HG02759 (cell line): ENCODE results near the gene INVS.

Experiments used
- ATAC-seq: cut with Tn5 transposase; IDR thresholded peaks from one replicate; pipeline ENCODE4 v1.9.1; 2021; ENCODE audit warnings: mild to moderate bottlenecking, moderate library complexity; ENCODE audit not compliant: unreplicated experiment

INVS gene

GRCh38 chr9:100267211-100267610 is 168.2 kb downstream of the INVS start:
- ATAC-seq: no peak

GRCh38 chr9:100268271-100268670 is 169.2 kb downstream of the INVS start:
- ATAC-seq: no peak

GRCh38 chr9:100269656-100270055 is 170.6 kb downstream of the INVS start:
- ATAC-seq: no peak

GRCh38 chr9:100277166-100277979 is 178.3 kb downstream of the INVS start:
- no peak for ATAC-seq

- no peak for ATAC-seq
Observed at GRCh38 chr9:100281066-100281465, 182.0 kb downstream of the INVS start.

GRCh38 chr9:100281676-100282387 is 182.8 kb downstream of the INVS start:
- ATAC-seq: no peak

- ATAC-seq: no peak
Observed at GRCh38 chr9:100282388-100282719, 183.3 kb downstream of the INVS start.

- no peak for ATAC-seq
Observed at GRCh38 chr9:100284247-100284646, 185.2 kb downstream of the INVS start.

- no peak for ATAC-seq
Observed at GRCh38 chr9:100285080-100285479, 186.0 kb downstream of the INVS start.

GRCh38 chr9:100285601-100286000 is 186.6 kb downstream of the INVS start:
- no peak for ATAC-seq

- no peak for ATAC-seq
Observed at GRCh38 chr9:100286257-100286656, 187.2 kb downstream of the INVS start.

GRCh38 chr9:100287186-100287585 is 188.1 kb downstream of the INVS start:
- ATAC-seq: no peak

GRCh38 chr9:100290714-100291113 is 191.7 kb downstream of the INVS start:
- ATAC-seq: no peak

- ATAC-seq: no peak
Observed at GRCh38 chr9:100292414-100292813, 193.4 kb downstream of the INVS start.

- ATAC-seq: no peak
Observed at GRCh38 chr9:100294341-100294740, 195.3 kb downstream of the INVS start.

- ATAC-seq: no peak
Observed at GRCh38 chr9:100294806-100295205, 195.8 kb downstream of the INVS start.

- ATAC-seq: no peak
Observed at GRCh38 chr9:100295240-100295639, 196.2 kb downstream of the INVS start.

GRCh38 chr9:100296407-100296806 is 197.4 kb downstream of the INVS start:
- ATAC-seq: no peak

GRCh38 chr9:100298378-100298777 is 199.3 kb downstream of the INVS start:
- no peak for ATAC-seq

GRCh38 chr9:100303747-100304146 is 204.7 kb downstream of the INVS start:
- ATAC-seq: no peak

GRCh38 chr9:100306283-100306682 is 207.2 kb downstream of the INVS start:
- no peak for ATAC-seq

GRCh38 chr9:100307080-100307479 is 208.0 kb downstream of the INVS start:
- ATAC-seq: no peak
